Mesendoderm (in vitro differentiated cells): Measurements from ENCODE around the gene SKA3. TPM values are rescaled to one million over a fixed set of nuclear protein-coding genes. Genes with fewer than 3 reads are reported as not detected.
"Not testable (repeated sequence)": the region's sequence is repeated elsewhere in the genome, so short reads cannot be mapped to it uniquely, and the experiment has no call there.

Source experiments
- DNase-seq: peaks from one replicate; pipeline ENCODE4 v3.0.0; 2013
- H2AK5ac ChIP-seq: 2 replicates; pipeline ENCODE4 v1.6.1; 2013; ENCODE audit warnings: low read length, inconsistent platforms
- H2BK120ac ChIP-seq: 2 replicates; pipeline ENCODE4 v1.6.1; 2013; ENCODE audit warnings: low read depth, mild to moderate bottlenecking, low read length, moderate library complexity, mixed read lengths
- H2BK15ac ChIP-seq: replicated peaks from 2 replicates; pipeline ENCODE4 v1.6.1; 2013; ENCODE audit warnings: low read depth, mild to moderate bottlenecking, moderate library complexity
- H2BK5ac ChIP-seq: 2 replicates; pipeline ENCODE4 v1.6.1; 2013; ENCODE audit warnings: low read length, inconsistent platforms
- H3K18ac ChIP-seq: 2 replicates; pipeline ENCODE4 v1.6.1; 2013; ENCODE audit warnings: mild to moderate bottlenecking, low read length, mixed read lengths
- H3K23ac ChIP-seq: one replicate; pipeline ENCODE4 v1.6.1; 2013; ENCODE audit warnings: low read length
- H3K27ac ChIP-seq: 2 replicates; pipeline ENCODE4 v1.5.1; 2013; ENCODE audit warnings: low read depth, mild to moderate bottlenecking, inconsistent platforms, low read length, moderate library complexity
- H3K27me3 ChIP-seq: 2 replicates; pipeline ENCODE4 v1.6.1; 2013; ENCODE audit warnings: low read length, control low read depth, mild to moderate bottlenecking, inconsistent platforms; ENCODE audit not compliant: insufficient read depth, poor library complexity
- H3K36me3 ChIP-seq: 2 replicates; pipeline ENCODE4 v1.6.1; 2013; ENCODE audit warnings: low read length, inconsistent platforms; ENCODE audit not compliant: control insufficient read depth, insufficient read depth
- H3K4ac ChIP-seq: one replicate; pipeline ENCODE4 v1.6.1; 2013; ENCODE audit warnings: low read depth, mild to moderate bottlenecking, low read length, moderate library complexity
- H3K4me1 ChIP-seq: 2 replicates; pipeline ENCODE4 v1.6.1; 2013; ENCODE audit warnings: low read depth, low read length, inconsistent platforms; ENCODE audit not compliant: control insufficient read depth
- H3K4me2 ChIP-seq: 2 replicates; pipeline ENCODE4 v1.6.1; 2013; ENCODE audit warnings: low read length
- H3K4me3 ChIP-seq: 2 replicates; pipeline ENCODE4 v1.5.1; 2013; ENCODE audit warnings: mild to moderate bottlenecking, low read length
- H3K56ac ChIP-seq: one replicate; pipeline ENCODE4 v1.6.1; 2013; ENCODE audit warnings: low read length
- H3K79me1 ChIP-seq: 2 replicates; pipeline ENCODE4 v1.6.1; 2013; ENCODE audit warnings: low read length, inconsistent platforms
- H3K79me2 ChIP-seq: 2 replicates; pipeline ENCODE4 v1.6.1; 2013; ENCODE audit warnings: mild to moderate bottlenecking, low read length; ENCODE audit not compliant: control insufficient read depth, insufficient read depth
- H3K9ac ChIP-seq: 2 replicates; pipeline ENCODE4 v1.6.1; 2013; ENCODE audit warnings: low read length, inconsistent platforms
- H4K5ac ChIP-seq: one replicate; pipeline ENCODE4 v1.6.1; 2013; ENCODE audit warnings: low read length
- H4K8ac ChIP-seq: one replicate; pipeline ENCODE4 v1.6.1; 2013; ENCODE audit warnings: low read depth, mild to moderate bottlenecking, control low read depth, low read length, moderate library complexity
- WGBS: extraction: QIAGEN DNeasy Blood & Tissue Kit; methylation state at CpG from one replicate; pipeline ENCODE4 v1.1.7; 2013; ENCODE audit warnings: low lambda C conversion rate, missing lambda C conversion rate; ENCODE audit not compliant: insufficient coverage; ENCODE audit errors: extremely low coverage; 5-methylcytosine and 5-hydroxymethylcytosine counted together
- polyA plus RNA-seq, 2 experiments: library from polyadenylated mRNA; stranded (reverse); fragments of 200-250 nt; gene quantifications; one replicate each; pipeline ENCODE4 v1.2.3, GENCODE V29; 2013

The SKA3 gene
- 82.1 TPM for polyA plus RNA-seq (2013, experiment 1 of 2)
- polyA plus RNA-seq (2013, experiment 2 of 2) = 83.7 TPM

DNA sequence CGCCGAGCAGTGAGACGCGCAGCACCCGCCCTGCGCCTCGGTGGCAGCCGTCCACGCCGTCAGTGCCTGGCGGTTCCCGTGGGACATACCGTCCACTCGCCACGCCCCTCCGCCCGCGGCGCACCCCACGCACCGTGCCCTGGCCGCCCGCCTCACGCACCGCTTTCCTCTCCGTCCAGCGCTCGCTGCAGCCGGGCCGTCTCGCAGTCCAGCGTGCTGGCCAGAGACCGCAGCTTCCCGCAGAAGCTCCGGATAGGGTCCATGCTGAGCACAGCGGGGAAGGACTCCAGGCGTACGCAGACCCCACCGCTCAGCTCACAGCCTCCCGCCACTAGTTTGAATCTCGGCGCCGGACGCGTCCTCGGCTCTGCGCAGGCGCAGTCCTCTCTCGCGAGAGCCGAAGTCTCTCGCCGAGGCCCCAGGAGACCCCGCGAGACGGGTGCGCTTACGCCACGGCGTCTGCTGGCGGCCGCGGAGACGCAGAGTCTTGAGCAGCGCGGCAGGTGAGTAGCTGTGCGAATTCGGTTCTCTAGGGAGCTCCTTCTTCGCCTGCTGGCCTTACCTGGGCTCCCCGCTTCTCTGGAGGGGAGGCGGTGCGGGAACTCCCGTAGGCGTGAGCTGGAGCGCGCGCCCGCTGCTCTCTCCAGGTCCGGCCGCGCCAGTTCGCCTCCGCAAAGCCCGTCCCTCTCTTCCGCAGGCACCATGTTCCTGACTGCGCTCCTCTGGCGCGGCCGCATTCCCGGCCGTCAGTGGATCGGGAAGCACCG lies at the start of gene SKA3, which contains the start of gene MRPL57:
Gene SKA3, minus strand, starts transcription at position 338 of the 767 bp plus-strand sequence. Its CDS starts 75 bp downstream, at position 263.
Gene MRPL57, plus strand, starts transcription at position 444 of the 767 bp plus-strand sequence. Its CDS starts 259 bp downstream, at position 703.
- Histone ChIP-seq H3K9ac (peak within 1 kb of the TSS; percentile 99), H3K4ac (peak within 1 kb of the TSS; percentile 83), H4K8ac (no peak within 1 kb of the TSS), H2BK5ac (peak within 1 kb of the TSS; percentile 98), H3K36me3 (no peaks in the 10 kb centered on the region), H3K79me1 (peaks cover 4% of the 10 kb centered on the region), H3K79me2 (peaks cover 30% of the 10 kb centered on the region), H3K27ac (peak within 1 kb of the TSS; percentile 95), H3K27me3 (no peaks in the 10 kb centered on the region), H3K56ac (peak within 1 kb of the TSS; percentile 100), H3K23ac (peak within 1 kb of the TSS; percentile 95), H4K5ac (no peak within 1 kb of the TSS), H3K18ac (peak within 1 kb of the TSS; percentile 56), H2AK5ac (no peak within 1 kb of the TSS), H2BK120ac (no peak within 1 kb of the TSS), H3K4me1 (no peaks in the 10 kb centered on the region), H3K4me2 (peak within 1 kb of the TSS; percentile 65), H2BK15ac (no peak within 1 kb of the TSS), H3K4me3 (peak within 1 kb of the TSS; percentile 97)
- peak; percentile 98 for DNase-seq
- WGBS = no CpG with 5 or more reads among the region's 93 CpGs

DNA sequence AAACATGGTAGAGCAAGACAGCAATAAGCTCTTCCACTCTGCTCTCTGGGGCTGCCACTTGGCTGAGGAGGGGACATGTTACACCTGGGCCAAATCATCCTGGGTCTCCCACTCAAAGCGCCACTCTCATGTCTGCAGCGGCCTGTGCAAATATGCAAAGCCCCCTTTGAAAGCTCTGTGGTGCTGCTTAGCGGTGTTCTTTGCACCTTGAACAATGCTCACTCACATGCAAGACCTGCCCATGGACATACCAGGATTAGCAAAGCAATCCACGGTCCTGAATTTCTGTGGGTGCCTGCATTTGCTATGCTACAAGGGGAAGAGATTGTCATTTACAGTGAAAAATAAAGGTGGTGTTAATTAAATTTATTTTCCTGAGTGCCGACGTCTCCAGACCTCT lies 48.7 kb upstream of the SKA3 start:
- Histone ChIP-seq H3K4ac (no peak overlapping the region), H4K8ac (no peak overlapping the region), H2BK5ac (no peak overlapping the region), H3K4me2 (no peak overlapping the region), H3K4me3 (no peak overlapping the region), H3K79me1 (no peaks in the 10 kb centered on the region), H3K56ac (no peak overlapping the region), H2BK15ac (no peak overlapping the region), H2BK120ac (no peak overlapping the region), H3K27me3 (no peaks in the 10 kb centered on the region), H3K9ac (no peak overlapping the region), H3K79me2 (no peaks in the 10 kb centered on the region), H3K27ac (no peak overlapping the region), H3K23ac (no peak overlapping the region), H2AK5ac (no peak overlapping the region), H4K5ac (no peak overlapping the region), H3K4me1 (no peaks in the 10 kb centered on the region), H3K18ac (no peak overlapping the region), H3K36me3 (no peaks in the 10 kb centered on the region)
- no CpG with 5 or more reads among the region's 6 CpGs for WGBS
- no peak for DNase-seq

GRCh38 chr13:21221268-21221667 lies 44.9 kb upstream of the SKA3 start:
- Histone ChIP-seq H3K27me3 (no peaks in the 10 kb centered on the region), H3K36me3 (no peaks in the 10 kb centered on the region), H2BK120ac (no peak overlapping the region), H3K4ac (no peak overlapping the region), H4K8ac (no peak overlapping the region), H2AK5ac (no peak overlapping the region), H2BK5ac (no peak overlapping the region), H3K56ac (no peak overlapping the region), H3K9ac (no peak overlapping the region), H4K5ac (no peak overlapping the region), H3K18ac (no peak overlapping the region), H3K27ac (no peak overlapping the region), H3K23ac (no peak overlapping the region), H3K79me1 (no peaks in the 10 kb centered on the region), H3K79me2 (no peaks in the 10 kb centered on the region), H3K4me3 (no peak overlapping the region), H2BK15ac (no peak overlapping the region), H3K4me1 (no peaks in the 10 kb centered on the region), H3K4me2 (no peak overlapping the region)
- DNase-seq = no peak

DNA sequence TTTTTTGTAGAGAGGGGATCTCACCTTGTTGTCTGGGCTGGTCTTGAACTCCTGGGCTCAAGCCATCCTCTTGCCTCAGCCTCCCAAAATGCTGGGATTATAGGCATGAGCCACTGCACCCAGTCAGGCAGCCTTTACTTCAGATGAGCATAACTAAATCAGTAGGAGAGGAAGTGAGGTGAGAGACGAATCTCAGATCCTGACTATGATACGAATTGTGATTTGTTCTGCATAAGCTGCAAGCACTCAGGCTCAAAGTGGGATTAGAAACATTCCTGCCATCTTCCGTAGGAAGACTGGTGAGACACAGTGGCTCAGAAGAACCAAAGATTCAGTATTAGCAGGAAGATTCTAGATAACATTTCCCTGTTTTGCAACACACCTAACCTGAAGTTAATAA lies 43.4 kb upstream of the SKA3 start:
- H4K5ac ChIP-seq, H2AK5ac ChIP-seq, H3K27me3 ChIP-seq, H2BK15ac ChIP-seq, H4K8ac ChIP-seq, H3K4me1 ChIP-seq, H3K79me1 ChIP-seq, H3K27ac ChIP-seq, H3K4me2 ChIP-seq, H3K36me3 ChIP-seq, H2BK5ac ChIP-seq, H3K4ac ChIP-seq, H3K18ac ChIP-seq, H3K23ac ChIP-seq, H3K4me3 ChIP-seq, H3K9ac ChIP-seq, H3K79me2 ChIP-seq, H2BK120ac ChIP-seq, H3K56ac ChIP-seq: not testable (repeated sequence)
- no CpG with 5 or more reads among the region's 3 CpGs for WGBS
- peak; percentile 58 for DNase-seq

DNA sequence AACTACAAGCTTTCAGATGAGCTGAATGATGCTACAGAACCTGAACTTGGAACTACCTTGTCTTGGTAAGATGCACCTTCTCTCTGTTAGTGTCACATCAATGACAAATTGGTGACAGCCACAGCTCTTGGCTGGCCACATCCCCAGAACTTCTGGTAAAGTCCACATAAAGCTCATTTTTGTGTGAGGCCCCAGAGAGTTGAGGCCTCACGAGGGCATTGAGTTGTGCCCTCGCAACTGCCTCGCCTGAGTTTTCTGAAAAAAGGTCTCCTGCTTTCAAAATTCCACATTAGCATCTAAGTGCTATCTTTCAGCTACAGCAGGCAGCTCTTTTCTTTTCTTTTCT lies 42.7 kb upstream of the SKA3 start:
- Histone ChIP-seq H2AK5ac (no peak overlapping the region), H4K5ac (no peak overlapping the region), H3K79me2 (no peaks in the 10 kb centered on the region), H2BK5ac (no peak overlapping the region), H3K56ac (no peak overlapping the region), H3K18ac (no peak overlapping the region), H3K4ac (no peak overlapping the region), H3K4me1 (no peaks in the 10 kb centered on the region), H2BK120ac (no peak overlapping the region), H3K27ac (no peak overlapping the region), H3K4me2 (no peak overlapping the region), H3K79me1 (no peaks in the 10 kb centered on the region), H3K36me3 (no peaks in the 10 kb centered on the region), H3K9ac (no peak overlapping the region), H2BK15ac (no peak overlapping the region), H4K8ac (no peak overlapping the region), H3K23ac (no peak overlapping the region), H3K4me3 (no peak overlapping the region), H3K27me3 (no peaks in the 10 kb centered on the region)
- no peak for DNase-seq
- WGBS = no CpG with 5 or more reads among the region's 3 CpGs
